Hepatocyte (in vitro differentiated cells): ENCODE measurements around the gene OR52W1.

Experiments
- CTCF ChIP-seq: fragments of 200-600 bp; sonication (generic); IDR thresholded peaks from 2 replicates; pipeline ENCODE4 v1.5.1; 2016; ENCODE audit warnings: antibody characterized with exemption, mild to moderate bottlenecking; ENCODE audit not compliant: poor library complexity
- EZH2 ChIP-seq: fragments of 200-600 bp; sonication (generic); IDR thresholded peaks from 2 replicates; pipeline ENCODE4 v1.6.1; 2016; ENCODE audit warnings: antibody characterized with exemption, mild to moderate bottlenecking, borderline replicate concordance
- EZH2phosphoT487 ChIP-seq: fragments of 200-600 bp; sonication (generic); IDR thresholded peaks from one replicate; pipeline ENCODE4 v1.6.1; 2018; ENCODE audit warnings: antibody characterized with exemption, mild to moderate bottlenecking, low read depth, moderate library complexity; ENCODE audit not compliant: unreplicated experiment, severe bottlenecking

DNA sequence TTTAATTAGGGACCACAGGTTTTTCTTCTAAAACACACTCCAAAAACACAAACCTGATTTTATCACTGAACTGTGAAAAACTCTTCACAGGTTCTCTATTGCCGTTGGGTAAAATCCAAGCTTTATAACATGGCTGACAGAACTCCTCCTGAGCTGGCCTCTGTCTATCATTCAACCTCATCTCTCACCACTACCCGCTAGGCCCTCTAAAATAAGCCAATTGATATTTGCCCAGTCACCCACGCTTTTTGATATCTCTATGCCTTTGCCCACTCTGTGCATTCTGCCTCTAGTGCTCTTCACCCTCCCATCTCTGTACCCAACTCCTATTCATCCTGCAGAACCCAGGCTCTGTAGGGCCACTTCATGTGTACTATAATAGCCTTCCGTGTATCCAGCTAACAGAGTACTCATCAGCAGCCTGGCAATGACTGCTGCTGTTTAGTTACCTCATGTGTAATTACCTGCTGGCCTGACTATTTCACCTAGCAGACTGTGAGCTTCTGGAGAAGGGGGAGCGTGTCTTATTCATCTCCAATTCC lies 38.8 kb downstream of the OR52W1 start:
- no peak for TF ChIP-seq CTCF
- no peak for TF ChIP-seq EZH2
- TF ChIP-seq EZH2phosphoT487: no peak
